Measurements from ENCODE around the gene RPP14.

Gene RPP14

DNA sequence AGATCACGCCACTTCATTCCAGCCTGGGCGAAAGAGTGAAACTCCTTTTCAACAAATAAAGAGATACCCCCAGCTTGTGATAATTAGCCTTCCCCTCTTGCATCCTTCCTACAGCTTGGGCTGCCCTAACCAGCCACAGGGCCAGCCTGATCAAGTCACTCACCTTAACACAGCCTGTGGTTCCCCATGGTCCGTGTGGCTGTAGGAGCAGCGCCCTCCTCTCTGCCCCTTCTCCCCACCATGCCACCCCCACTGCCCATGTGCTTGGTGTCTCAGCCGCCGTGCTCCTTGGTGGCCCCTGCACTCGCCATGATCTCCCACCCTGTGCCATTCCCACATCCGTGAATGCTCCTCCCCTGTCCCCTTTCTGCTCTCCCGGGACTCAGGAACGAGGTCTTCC is 13.2 kb upstream of the RPP14 start:
- DNase-seq = no peak

DNA sequence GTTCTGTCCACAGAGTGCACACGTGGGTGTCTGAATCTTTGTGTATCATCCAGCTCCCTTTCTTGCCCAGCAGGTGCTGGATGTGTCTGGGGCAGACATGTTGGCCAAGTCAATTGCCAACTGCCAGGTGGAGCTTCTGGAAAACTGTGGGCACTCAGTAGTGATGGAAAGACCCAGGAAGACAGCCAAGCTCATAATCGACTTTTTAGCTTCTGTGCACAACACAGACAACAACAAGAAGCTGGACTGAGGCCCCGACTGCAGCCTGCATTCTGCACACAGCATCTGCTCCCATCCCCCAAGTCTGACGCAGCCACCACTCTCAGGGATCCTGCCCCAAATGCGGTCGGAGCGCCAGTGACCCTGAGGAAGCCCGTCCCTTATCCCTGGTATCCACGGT is 12.5 kb upstream of the RPP14 start:
- DNase-seq = no peak

DNA sequence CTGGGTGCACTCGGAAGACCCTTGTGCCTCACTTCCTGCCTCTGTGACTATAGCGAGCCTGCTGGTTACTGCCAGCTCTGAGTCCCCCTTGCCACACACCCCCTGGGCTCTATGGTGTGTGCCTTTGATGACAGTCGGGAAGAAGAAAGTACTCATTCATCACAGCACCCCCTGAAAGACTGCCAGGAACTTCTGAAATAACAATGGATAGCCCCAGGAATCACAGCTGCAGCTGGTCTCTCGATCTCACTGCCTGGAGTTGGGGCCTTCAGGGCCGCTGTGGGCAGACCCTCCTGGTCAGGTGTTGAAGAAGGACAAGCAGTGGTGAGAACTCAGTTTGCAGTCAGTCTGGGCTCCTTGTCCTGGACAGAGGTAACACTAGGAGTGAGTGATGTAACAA is 9.8 kb upstream of the RPP14 start:
- DNase-seq = no peak

DNA sequence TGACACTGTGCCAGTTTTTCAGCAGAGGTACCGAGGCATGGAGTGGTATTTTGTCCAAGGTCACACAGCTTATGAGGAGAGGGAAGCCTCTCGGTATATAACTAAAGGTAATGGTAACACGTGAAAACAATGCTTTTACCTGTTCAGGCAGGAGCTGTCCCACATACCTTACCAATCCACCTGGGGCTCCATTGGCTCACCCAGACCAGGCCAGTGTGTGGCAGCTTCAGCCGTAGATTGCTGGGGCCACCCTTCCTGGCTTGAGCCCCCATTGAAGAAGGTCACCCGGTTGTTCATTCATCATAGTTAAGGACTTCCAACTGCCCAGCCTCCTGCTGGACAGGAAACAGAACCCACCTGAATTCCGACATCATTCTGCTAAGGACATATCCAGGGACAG is 9.2 kb upstream of the RPP14 start:
- no peak for DNase-seq

DNA sequence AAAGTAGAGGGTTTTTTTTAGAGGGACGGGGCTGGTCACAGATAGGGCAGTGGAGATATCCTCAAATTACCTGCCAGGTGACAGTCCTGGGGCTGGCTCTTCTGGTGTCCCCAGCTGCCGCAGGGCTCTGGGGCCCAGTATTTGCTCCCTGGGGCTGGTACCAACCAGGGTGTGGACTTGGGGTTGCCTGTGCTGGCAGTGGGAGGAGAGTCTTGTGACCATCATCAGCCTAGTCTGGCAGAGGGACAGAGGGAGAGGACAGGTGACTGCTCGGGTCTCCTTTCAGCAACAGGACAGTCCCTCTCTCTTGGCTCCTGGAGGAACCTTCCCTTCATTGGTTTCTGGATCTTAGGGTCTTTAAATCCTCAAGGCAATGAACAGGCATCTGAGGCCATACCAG is 7.9 kb upstream of the RPP14 start:
- DNase-seq = no peak

DNA sequence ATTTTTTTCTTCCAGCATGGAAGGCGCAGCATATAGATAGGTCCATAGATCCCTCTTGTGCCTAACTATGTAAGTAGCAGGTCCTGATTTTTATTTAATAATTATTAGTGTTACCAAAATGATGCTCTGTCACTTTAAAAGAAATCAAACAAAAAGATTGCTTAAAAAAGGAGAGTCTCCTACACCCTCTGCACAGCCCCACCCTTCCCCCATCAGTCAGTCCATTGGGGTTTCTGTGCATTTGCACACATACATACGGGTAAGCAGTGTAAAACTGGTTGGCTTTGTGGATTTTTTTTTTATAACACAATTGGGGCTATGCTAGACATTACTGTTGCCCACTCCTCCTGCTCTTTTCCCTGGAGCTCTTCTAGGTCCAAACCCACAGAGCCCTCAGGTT is 7.0 kb upstream of the RPP14 start:
- DNase-seq = no peak

DNA sequence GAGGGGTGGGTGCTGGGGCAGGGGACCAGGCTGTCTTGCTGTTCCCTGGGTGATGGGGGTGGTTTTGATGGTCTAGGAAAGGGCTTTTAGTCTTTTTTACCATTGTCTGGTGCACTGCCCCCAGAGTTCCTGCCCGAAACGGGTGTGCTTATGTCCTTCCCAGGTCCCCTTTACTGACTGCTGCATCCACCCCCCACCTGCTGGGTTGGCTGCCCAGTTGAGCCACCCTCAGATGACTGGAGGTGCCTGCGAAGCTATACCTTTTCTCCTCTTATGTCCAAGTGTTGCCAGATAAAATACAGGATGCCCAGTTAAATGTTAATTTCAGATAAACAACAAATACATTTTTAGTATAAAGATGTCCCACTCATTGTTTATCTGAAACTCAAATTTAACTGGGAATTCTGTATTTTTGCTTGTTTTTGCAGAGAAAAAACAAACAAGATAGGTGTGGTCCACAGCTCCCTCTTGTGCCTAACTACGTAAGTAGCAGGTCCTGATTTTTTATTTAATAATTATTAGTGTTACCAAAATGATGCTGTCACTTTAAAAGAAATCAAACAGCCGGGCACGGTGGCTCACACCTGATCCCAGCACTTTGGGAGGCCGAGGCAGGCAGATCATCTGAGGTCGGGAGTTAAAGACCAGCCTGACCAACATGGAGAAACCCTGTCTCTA is 6.1 kb upstream of the RPP14 start:
- DNase-seq = no peak

DNA sequence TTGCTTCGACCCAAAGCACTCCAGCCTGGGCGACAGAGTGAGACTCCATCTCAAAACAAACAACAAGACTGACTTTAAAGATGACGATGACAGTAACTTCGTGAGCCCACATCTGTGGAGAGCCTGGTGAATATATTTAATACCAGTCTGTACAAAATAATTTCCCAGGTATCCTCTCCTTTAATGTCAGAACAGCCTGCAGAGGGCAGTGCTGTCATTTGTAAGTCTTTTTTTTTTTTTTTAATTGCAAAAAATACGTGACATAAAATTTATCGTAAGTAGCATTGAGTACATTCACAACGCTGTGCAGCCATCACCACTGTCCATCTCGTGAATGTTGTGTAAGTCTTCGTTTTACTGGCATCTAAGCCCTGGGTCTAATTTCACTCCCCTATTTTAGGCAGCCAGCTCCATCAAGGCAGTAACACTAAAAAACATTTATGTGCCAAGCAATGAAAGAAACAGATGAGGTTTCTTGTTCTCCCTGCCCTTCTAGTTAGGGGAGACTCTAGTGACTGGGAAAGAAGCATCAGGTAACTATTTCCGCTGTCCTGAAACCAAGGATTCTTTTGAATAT is 1.7 kb downstream of the RPP14 start:
- no peak for DNase-seq

DNA sequence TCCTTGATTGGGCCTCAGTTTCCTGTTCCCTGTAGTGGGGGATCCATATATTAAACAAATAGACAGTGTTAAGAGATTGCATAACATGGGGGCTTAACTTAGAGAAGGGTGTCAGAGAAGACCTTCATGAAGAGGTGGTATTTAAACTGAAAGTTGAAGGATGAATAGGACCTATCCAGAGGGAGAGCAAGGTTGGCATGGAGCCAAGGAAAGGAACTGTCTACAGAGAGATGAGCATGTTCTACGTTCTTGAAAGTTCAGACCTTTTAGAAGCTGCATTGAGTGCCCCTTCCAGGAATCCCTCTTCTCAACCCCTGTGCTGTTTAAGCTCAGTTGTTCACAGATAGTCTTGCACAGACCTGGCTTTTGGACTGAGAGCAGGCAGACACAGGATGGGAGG is 2.7 kb downstream of the RPP14 start:
- DNase-seq = no peak

DNA sequence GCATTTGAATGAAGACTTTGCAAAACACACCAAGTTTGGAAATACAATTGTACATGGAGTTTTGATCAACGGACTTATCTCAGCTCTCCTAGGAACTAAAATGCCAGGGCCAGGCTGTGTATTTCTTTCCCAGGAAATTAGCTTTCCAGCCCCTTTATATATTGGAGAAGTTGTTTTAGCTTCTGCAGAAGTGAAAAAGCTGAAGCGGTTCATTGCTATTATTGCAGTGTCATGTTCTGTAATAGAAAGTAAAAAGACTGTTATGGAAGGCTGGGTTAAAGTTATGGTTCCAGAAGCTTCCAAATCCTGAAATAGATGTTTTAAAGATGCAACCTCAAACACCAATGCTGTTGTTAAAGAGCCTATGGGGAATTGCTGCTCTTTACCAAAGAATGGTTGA is 11.8 kb downstream of the RPP14 start:
- DNase-seq = no peak

DNA sequence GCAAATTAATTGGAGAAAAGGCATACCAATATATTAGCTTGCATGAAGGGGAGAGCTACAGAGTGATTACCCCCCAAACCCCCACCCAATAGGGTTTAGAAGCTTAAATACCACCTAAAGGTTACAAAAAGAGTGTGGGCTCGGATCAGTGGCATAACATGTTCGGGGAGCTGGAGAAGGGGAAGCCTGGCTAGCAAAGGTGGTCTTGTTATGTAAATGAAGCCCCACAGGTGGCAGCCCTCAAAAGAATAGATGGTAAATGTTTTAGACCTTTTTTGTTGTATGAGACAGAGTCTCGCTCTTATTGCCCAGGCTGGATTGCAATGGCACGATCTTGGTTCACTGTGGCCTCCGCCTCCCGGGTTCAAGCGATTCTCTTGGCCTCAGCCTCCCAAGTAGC is 15.7 kb downstream of the RPP14 start:
- no peak for DNase-seq

DNA sequence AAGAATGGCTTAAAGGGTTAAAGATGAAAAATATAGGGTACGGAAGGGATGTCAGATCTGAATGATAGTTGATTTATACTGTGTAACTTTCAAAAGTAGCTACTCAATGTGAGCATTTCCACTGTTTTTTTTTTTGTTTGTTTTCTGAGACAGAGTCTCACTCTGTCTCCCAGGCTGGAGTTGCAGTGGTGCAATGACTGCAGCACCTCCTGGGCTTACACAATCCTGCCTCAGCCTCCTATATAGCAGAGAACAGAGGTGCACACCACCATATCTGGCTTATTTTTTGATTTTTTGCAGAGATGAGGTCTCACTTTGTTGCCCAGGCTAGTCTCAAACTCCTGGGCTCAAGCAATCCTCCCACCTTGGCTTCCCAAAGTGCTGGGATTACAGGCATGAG is 16.7 kb downstream of the RPP14 start:
- no peak for DNase-seq

DNA sequence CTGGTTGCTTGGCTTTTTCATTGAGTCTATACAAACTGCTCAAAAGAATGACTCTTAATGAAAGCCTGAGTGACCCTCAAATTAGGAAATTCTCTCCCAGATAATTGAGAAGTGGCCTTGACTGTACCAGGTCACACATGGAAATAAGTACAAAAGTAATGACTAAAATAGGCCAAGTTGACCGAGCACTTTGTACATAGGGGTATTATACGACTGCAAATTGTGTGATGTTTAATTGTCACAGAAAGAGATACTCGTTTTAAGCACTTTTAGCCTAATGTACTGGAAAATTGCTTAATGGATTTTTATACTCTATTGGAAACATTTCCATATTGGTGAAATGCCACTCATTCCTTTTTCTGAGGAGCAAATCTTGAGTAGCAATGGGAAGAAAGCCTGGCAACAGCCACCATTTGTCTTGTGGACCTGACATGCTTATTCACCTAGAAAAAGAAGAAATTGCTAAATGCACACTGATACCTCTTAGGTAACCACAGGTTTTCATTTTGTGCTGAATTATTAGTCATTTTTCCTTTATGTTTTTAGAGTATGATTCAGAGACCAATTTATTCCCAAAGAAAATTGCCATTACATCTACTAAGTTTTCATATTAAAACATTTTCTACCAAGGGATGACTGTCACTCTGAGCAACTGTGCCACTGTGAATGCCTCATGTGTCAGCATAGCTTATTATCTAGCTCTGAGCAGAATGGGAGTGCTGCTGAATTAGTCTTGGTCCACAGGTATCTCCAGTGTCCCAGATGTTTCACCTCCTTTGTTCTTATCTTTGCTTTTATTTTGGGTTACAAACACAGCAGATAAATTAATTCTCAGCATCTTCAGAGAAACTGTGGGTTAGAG is 17.7 kb downstream of the RPP14 start:
- no peak for DNase-seq

DNA sequence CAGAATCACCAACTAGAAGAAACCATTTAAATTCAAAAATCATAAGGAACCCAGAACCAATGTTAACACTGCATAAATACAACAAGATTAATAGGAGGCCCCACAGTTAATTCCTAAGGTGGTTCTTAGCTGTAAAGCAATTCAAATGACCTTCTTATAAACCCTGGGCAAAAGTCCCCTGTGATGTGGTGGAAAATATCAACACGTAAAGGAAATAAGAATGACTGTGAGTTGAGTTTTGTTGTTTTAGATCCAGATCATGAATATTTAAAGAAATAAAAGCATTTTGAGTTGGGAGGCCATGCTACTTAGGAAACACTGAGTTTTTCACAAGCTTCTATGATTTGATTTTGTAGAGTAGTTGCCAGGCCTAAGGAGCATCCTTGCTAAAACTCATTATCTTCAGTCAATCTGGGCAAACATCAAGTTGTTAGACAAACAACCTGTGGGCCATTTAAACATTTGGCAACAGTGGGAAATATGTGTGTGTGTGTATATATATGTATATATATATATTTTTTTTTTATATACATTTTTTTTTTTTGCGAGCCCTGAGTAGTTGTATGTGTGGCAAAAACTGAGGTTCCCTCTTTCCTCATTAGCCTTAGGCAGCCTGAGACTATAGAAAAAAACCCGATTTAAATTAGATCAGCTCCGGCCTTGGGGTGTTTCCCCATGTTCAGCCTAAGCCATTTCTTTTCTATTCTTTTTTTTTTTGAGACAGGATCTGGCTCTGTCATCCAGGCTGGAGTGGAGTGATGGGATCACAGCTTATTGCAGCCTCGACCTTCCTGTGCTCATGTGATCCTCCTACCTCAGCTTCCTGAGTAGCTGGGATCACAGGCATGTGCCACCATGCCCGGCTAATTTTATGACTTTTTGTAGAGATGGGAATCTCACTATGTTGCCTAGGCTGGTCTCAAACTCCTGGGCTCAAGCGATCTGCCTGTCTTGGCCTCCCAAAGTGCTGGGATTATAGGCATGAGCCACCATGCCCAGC is 18.6 kb downstream of the RPP14 start:
- DNase-seq = no peak

DNA sequence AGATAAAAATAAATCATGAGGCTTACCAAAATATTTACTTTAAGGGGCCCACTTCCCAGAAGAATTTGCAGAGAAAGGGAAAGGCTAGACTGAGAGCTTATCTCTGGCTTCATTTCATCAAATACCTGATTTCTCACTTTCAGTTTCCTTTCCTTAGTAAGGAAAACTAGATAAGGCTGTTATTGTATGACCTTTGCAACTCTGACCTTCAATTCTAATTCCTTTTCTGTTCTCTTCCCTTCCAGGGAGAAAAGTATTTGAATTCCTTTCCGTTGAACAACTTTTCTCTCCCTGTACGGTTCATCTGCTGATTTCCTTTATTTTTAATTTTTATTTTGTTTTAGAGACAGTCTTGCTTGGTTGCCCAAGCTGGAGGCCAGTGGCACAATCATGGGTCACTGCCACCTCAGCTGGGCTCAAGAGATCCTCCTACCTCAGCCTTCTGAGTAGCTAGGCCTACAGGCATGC is 19.5 kb downstream of the RPP14 start:
- no peak for DNase-seq

DNA sequence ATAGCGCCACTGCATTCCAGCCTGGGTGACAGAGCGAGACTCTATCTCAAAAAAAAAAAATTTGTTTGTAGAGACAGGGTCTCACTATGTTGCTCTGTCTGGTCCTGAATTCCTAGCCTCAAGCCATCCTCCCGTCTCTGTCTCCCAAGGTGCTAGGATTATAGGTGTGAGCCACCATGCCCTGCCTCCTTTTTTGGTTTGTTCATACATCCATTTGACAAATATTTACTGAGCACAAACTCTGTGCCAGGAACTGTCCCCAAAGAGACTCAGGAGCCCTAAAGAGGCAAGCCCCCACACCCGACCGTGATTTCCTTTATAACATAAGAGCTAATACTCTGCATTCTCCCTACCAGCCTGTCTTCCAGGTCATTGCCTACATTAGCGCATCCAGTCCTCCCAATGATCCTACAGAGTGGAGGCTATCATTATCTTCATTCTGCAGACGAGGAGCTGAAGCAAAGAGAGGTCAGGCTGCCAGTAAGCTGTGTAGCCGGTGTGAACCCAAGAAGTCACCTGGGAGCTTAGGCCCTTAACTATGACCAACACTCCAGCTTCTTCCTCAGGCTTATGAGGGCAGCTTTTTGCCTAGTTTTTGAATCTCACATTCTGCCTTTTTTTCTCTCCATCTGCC is 20.3 kb downstream of the RPP14 start:
- DNase-seq = no peak

DNA sequence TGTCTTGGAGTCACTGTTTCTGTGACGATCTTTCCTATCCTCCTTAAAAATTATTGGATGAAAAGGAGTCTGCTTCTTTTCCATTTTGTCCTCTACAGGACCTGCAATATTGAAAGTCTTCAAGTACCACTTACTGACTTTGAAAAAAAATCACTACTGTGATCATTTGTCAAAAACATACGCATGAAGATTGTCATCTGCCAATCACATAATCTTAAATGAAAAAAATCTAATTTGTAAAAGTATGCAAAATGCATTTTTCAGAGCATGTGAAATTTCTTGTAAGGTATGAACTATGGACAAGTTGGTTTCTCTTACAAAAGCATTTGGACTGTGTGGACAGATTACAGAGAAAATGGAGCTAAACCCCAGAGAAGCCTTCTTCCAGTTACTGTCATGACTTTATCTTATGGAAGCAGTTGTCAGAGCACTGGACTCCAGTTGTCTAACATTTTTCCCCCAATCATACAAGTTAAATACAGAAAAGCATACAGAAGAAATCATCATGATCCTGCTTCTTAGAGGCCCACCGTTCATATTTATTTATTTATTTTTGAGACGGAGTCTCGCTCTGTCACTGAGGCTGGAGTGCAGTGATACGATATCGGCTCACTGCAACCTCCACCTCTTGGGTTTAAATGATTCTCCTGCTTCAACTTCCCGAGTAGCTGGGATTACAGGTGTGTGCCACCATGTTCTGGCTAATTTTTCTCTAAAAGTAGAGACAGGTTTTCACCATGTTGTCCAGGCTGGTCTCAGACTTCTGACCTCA is 23.3 kb downstream of the RPP14 start:
- DNase-seq = no peak

DNA sequence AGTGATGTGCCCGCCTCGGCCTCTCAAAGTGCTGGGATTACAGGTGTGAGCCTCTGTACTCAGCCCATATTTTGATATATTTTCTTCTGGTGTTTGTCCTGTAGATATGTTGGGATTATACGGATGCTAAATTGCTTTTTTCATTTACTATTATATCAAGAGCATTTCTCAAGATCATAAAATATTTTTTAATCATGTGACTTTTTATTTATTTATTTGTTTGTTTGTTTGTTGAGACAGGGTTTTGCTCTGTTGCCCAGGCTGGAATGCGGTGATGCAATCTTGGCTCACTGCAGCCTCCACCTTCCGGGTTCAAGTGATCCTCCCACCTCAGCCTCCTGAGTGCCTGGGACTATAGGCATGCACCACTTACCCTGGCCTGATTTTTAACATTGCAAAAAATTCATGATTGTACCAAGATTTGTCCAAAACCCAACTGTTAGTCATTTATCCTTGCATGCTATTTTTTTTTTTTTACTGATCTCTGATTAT is 23.9 kb downstream of the RPP14 start:
- no peak for DNase-seq

DNA sequence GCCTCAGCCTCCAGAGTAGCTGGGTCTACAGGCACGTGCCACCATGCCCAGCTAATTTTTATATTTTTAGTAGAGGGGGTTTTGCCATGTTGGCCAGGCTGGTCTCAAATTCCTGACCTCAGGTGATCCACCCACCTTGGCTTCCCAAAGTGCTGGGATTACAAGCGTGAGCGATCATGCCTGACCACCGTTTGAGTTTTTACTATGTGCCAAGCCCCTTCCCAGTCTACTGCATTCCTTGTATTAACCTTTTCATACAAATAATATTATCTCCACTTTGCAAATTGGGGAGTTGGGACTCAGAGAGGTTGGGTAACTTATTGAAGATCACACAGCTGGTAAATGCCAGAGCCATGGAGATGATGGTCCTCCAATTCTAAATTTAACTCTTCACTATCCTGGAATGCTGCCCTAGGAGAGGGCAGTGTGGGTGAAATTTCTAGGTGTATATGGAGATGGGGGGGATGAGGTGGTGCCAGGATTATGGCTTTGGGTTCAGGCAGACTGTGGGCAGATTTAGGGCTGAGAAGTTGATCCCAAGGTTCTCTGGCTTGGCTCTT is 25.6 kb downstream of the RPP14 start:
- DNase-seq = no peak

DNA sequence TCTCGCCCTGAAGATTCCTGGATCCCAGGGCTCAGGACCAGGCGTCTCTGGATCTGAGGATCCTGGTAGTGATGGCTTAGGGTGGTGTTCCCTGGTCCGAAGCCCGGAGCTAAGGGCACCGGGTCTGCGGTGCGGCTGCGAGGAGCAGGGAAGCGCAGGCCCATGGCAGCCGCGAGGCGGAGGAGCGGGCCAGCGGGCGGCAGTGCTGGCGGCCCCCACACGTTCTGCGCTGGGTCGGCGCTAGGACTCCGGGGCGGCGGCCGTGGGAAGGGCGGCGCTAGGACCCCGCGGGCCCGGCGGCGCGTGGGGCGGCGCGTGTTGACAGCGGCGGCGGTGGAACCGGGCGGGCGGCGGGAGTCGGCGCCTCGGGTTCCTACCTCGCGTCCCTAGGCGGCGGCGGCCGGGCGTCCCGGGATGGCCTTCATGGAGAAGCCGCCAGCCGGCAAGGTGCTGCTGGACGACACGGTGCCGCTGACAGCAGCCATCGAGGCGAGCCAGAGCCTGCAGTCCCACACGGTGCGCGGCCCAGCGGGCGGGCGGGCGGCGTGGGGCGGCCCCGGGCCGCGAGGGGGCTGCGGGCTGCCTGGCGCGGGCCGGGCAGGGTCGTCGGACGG is 26.6 kb downstream of the RPP14 start, which contains the start of gene PXK:
PXK (plus strand) TSS at position 318 of the 614 bp plus-strand sequence; CDS start at position 415, 97 bp downstream.
- DNase-seq = no peak
